GM12892 (cell line): ENCODE measurements around the gene ZNF470. TPM values are rescaled to one million over a fixed set of nuclear protein-coding genes. Genes with fewer than 3 reads are reported as not detected.

Experiments used
- DNase-seq: peaks from one replicate; pipeline ENCODE4 v3.0.0; 2011; ENCODE audit not compliant: insufficient read length
- FAIRE-seq: peaks from 2 replicates; lab custom pipeline; 2011; peaks lifted over from hg19 to GRCh38; lab: Jason Lieb, UNC
- POLR2A ChIP-seq: IDR thresholded peaks from 2 replicates; pipeline ENCODE4 v1.6.1; 2011; ENCODE audit warnings: low read depth, low read length, control low read depth
- POLR2AphosphoS5 ChIP-seq: IDR thresholded peaks from 2 replicates; pipeline ENCODE4 v1.6.1; 2011; ENCODE audit warnings: low read depth, low read length, control low read depth
- TAF1 ChIP-seq: IDR thresholded peaks from 2 replicates; pipeline ENCODE4 v1.6.1; 2011; ENCODE audit warnings: low read depth, mild to moderate bottlenecking, control low read depth, low read length, borderline replicate concordance
- polyA plus RNA-seq: library from polyadenylated mRNA; unstranded; fragments of >200 nt; gene quantifications from one replicate; pipeline ENCODE4 v1.2.1, GENCODE V29; 2012; ENCODE audit warnings: missing spikeins, inconsistent platforms; ENCODE audit not compliant: missing spikeins

Gene ZNF470
- 1.9 TPM for polyA plus RNA-seq

- DNase-seq (peak; percentile 87), FAIRE-seq (peak; percentile 72)
- TF ChIP-seq POLR2A (peak; percentile 61; the same call in 1 of the 2 replicates), POLR2AphosphoS5 (no peak)
These were observed at the start of gene ZNF470 for GRCh38 chr19:56567274-56568120. Gene ZNF470 (plus strand): TSS chr19:56567468. CDS start chr19:56570312, 2,844 bp downstream.

- no peak for TF ChIP-seq POLR2A
- no peak for TF ChIP-seq TAF1
- no peak for TF ChIP-seq POLR2AphosphoS5
- DNase-seq, result no peak
- FAIRE-seq, result no peak
These were observed 41.9 kb upstream of the ZNF470 start for GRCh38 chr19:56525214-56525860.

GRCh38 chr19:56537442-56537841 is 29.8 kb upstream of the ZNF470 start:
- no peak for DNase-seq
- FAIRE-seq, result no peak
- TF ChIP-seq POLR2A (no peak), TAF1 (no peak), POLR2AphosphoS5 (no peak)

- no peak for FAIRE-seq
- no peak for TF ChIP-seq POLR2AphosphoS5
- TF ChIP-seq TAF1, result no peak
- no peak for TF ChIP-seq POLR2A
These were observed 29.0 kb upstream of the ZNF470 start for GRCh38 chr19:56538254-56538760.

GRCh38 chr19:56538761-56539263 is 28.5 kb upstream of the ZNF470 start, which contains the start of gene ZFP28:
Gene ZFP28 (plus strand): TSS chr19:56538948. CDS start chr19:56539019, 71 bp downstream.
- no peak for FAIRE-seq
- DNase-seq, result peak; percentile 8

More at GRCh38 chr19:56538254-56538760, 29.0 kb upstream of the ZNF470 start:
- DNase-seq, result peak; percentile 11

GRCh38 chr19:56543776-56544175 is 23.5 kb upstream of the ZNF470 start:
- no peak for FAIRE-seq
- TF ChIP-seq TAF1, result no peak
- TF ChIP-seq POLR2AphosphoS5, result no peak
- TF ChIP-seq POLR2A, result no peak
- DNase-seq, result no peak

More at GRCh38 chr19:56538761-56539263, 28.5 kb upstream of the ZNF470 start, which contains the start of gene ZFP28:
- TF ChIP-seq TAF1 (no peak), POLR2AphosphoS5 (no peak), POLR2A (no peak)

- DNase-seq, result no peak
- no peak for FAIRE-seq
- no peak for TF ChIP-seq TAF1
- no peak for TF ChIP-seq POLR2A
- TF ChIP-seq POLR2AphosphoS5, result no peak
These were observed 19.7 kb upstream of the ZNF470 start for GRCh38 chr19:56547535-56547934.

GRCh38 chr19:56554272-56554869 is 12.9 kb upstream of the ZNF470 start:
- FAIRE-seq (no peak), DNase-seq (no peak)
- no peak for TF ChIP-seq TAF1
- no peak for TF ChIP-seq POLR2A
- no peak for TF ChIP-seq POLR2AphosphoS5

GRCh38 chr19:56562766-56563165 is 4.5 kb upstream of the ZNF470 start:
- FAIRE-seq, result no peak
- no peak for DNase-seq
- TF ChIP-seq TAF1, result no peak
- no peak for TF ChIP-seq POLR2AphosphoS5
- no peak for TF ChIP-seq POLR2A

- FAIRE-seq, result peak; percentile 73
- no peak for TF ChIP-seq POLR2AphosphoS5
- TF ChIP-seq POLR2A, result no peak
- TF ChIP-seq TAF1, result no peak
- DNase-seq, result no peak
These were observed 379 bp upstream of the ZNF470 start for GRCh38 chr19:56566904-56567273.

- FAIRE-seq (no peak), DNase-seq (no peak)
- TF ChIP-seq POLR2A (no peak), TAF1 (no peak), POLR2AphosphoS5 (no peak)
These were observed 5.3 kb downstream of the ZNF470 start for GRCh38 chr19:56572589-56572988.

GRCh38 chr19:56573914-56574313 is 6.6 kb downstream of the ZNF470 start:
- TF ChIP-seq POLR2AphosphoS5, result no peak
- TF ChIP-seq TAF1, result no peak
- no peak for TF ChIP-seq POLR2A
- no peak for DNase-seq
- FAIRE-seq, result no peak
